CD8-positive, alpha-beta memory T cell (primary cell): Measurements from ENCODE around the gene NOP10. TPM values are rescaled to one million over a fixed set of nuclear protein-coding genes. Genes with fewer than 3 reads are reported as not detected.
"Not testable (repeated sequence)": the region's sequence is repeated elsewhere in the genome, so short reads cannot be mapped to it uniquely, and the experiment has no call there.

ENCODE experiments used
- CTCF ChIA-PET: fragments of 350-600 bp; sonication (Branson Sonifier 250); formaldehyde crosslinking; loops from one replicate; lab custom pipeline; 2021; ENCODE audit warnings: antibody characterized with exemption; lab: Charles Lee
- POLR2A ChIA-PET: fragments of 350-600 bp; sonication (Branson Sonifier 250); formaldehyde crosslinking; loops from one replicate; lab custom pipeline; 2021; ENCODE audit warnings: antibody characterized with exemption; lab: Charles Lee
- DNase-seq, 5 donors: peaks; one replicate each; pipeline versions ENCODE4 v3.0.0 to v3.0.0-alpha.2; 2020 to 2022; ENCODE audit warnings: mixed read lengths in 1 of 5
- H3K27ac ChIP-seq: one replicate; pipeline ENCODE4 v1.7.0; 2013; ENCODE audit warnings: low read depth, mild to moderate bottlenecking, low read length, moderate library complexity
- H3K27me3 ChIP-seq: 2 replicates; pipeline ENCODE4 v1.7.0; 2013; ENCODE audit warnings: low read length, mild to moderate bottlenecking; ENCODE audit not compliant: insufficient read depth, poor library complexity, severe bottlenecking
- H3K36me3 ChIP-seq: 2 replicates; pipeline ENCODE4 v1.7.0; 2013; ENCODE audit warnings: mild to moderate bottlenecking, low read length, moderate library complexity; ENCODE audit not compliant: insufficient read depth
- H3K4me1 ChIP-seq: 2 replicates; pipeline ENCODE4 v1.7.0; 2013; ENCODE audit warnings: mild to moderate bottlenecking, low read length, moderate library complexity; ENCODE audit not compliant: insufficient read depth
- H3K4me3 ChIP-seq: 2 replicates; pipeline ENCODE4 v1.7.0; 2013; ENCODE audit warnings: mild to moderate bottlenecking, low read length
- H3K9me3 ChIP-seq: 2 replicates; pipeline ENCODE4 v1.7.0; 2013; ENCODE audit warnings: mild to moderate bottlenecking, low read length
- H3K27ac Mint-ChIP-seq, 8 donors: one replicate each; pipeline ENCODE4 v1.8.0; 2020 to 2021; ENCODE audit warnings: mixed read lengths in 8 of 8, mild to moderate bottlenecking in 6 of 8, inconsistent platforms in 3 of 8, moderate library complexity in 3 of 8
- H3K27me3 Mint-ChIP-seq, 2 donors: one replicate each; pipeline ENCODE4 v1.8.0; 2020 to 2021; ENCODE audit warnings: mixed read lengths in 2 of 2, mild to moderate bottlenecking in 1 of 2, moderate library complexity in 1 of 2
- H3K36me3 Mint-ChIP-seq, 3 donors: one replicate each; pipeline ENCODE4 v1.8.0; 2020 to 2021; ENCODE audit warnings: mixed read lengths in 3 of 3, inconsistent platforms in 1 of 3, mild to moderate bottlenecking in 1 of 3
- H3K4me1 Mint-ChIP-seq, 3 donors: one replicate each; pipeline ENCODE4 v1.8.0; 2020 to 2021; ENCODE audit warnings: mixed read lengths in 3 of 3, inconsistent platforms in 1 of 3, mild to moderate bottlenecking in 1 of 3
- H3K4me3 Mint-ChIP-seq, 7 donors: one replicate each; pipeline ENCODE4 v1.8.0; 2020 to 2021; ENCODE audit warnings: mixed read lengths in 7 of 7, mild to moderate bottlenecking in 6 of 7, moderate library complexity in 4 of 7, inconsistent platforms in 2 of 7
- H3K9me3 Mint-ChIP-seq, 5 donors: one replicate each; pipeline ENCODE4 v1.8.0; 2020 to 2022; ENCODE audit warnings: mixed read lengths in 5 of 5, mild to moderate bottlenecking in 3 of 5, moderate library complexity in 2 of 5, inconsistent platforms in 1 of 5
- polyA plus RNA-seq: library from polyadenylated mRNA; unstranded; fragments of 300-500 nt; fragmentation: Illumina TruSeq; gene quantifications from one replicate; pipeline ENCODE4 v1.2.3, GENCODE V29; 2021
- total RNA-seq, 2 experiments: library from RNA; stranded (reverse); gene quantifications; one replicate each; pipeline ENCODE4 v1.2.3, GENCODE V29; 2021

Gene NOP10
- total and polyA plus RNA-seq, 3 experiments from 2014 or later = 284 to 294 (median 292) TPM

- ChIA-PET POLR2A (no interaction called here), CTCF (interaction anchor here (2.3 kb wide), 1 partner anchor 10 kb away, joined by 13 read pairs; the partner anchor contains the start of gene LPCAT4)
- peak overlapping the region in 2 of 8 donors; percentile 39 to 60 for H3K27ac Mint-ChIP-seq
- H3K36me3 Mint-ChIP-seq = peaks cover under 1 to 80% (median 18%) of the 10 kb centered on the region in 3 donors
- no peak for DNase-seq
- Histone ChIP-seq H3K9me3 (no peaks in the 10 kb centered on the region), H3K36me3 (peaks cover 16% of the 10 kb centered on the region), H3K27ac (no peak overlapping the region), H3K4me1 (no peaks in the 10 kb centered on the region), H3K4me3 (no peak overlapping the region), H3K27me3 (no peaks in the 10 kb centered on the region)
- H3K4me1 Mint-ChIP-seq = peaks cover 0 to 1% (median 0%) of the 10 kb centered on the region in 3 donors
- H3K4me3 Mint-ChIP-seq = no peak overlapping the region
- H3K27me3 Mint-ChIP-seq = no peaks in the 10 kb centered on the region
- no peaks in the 10 kb centered on the region for H3K9me3 Mint-ChIP-seq
Observed at GRCh38 chr15:34357653-34358052, 14.7 kb upstream of the NOP10 start.

GRCh38 chr15:34355241-34355640, 12.3 kb upstream of the NOP10 start:
- Mint-ChIP-seq H3K4me1 (no peaks in the 10 kb centered on the region), H3K27ac (peak overlapping the region in 5 of 8 donors; percentile 24 to 76 (median 51)), H3K9me3 (no peaks in the 10 kb centered on the region), H3K27me3 (no peaks in the 10 kb centered on the region), H3K36me3 (peaks cover 0 to 58% (median 16%) of the 10 kb centered on the region in 3 donors), H3K4me3 (no peak overlapping the region)
- CTCF ChIA-PET = interaction anchor here (3.0 kb wide), 1 partner anchor 11 kb away, joined by 10 read pairs; the partner anchor contains the start of gene LPCAT4
- no peak overlapping the region for H3K4me3 ChIP-seq
- no peak for DNase-seq
- POLR2A ChIA-PET = no interaction called here
- no peak overlapping the region for H3K27ac ChIP-seq
- peaks cover 4% of the 10 kb centered on the region for H3K36me3 ChIP-seq
- H3K27me3 ChIP-seq = no peaks in the 10 kb centered on the region
- H3K4me1 ChIP-seq = no peaks in the 10 kb centered on the region
- H3K9me3 ChIP-seq = no peaks in the 10 kb centered on the region

DNA sequence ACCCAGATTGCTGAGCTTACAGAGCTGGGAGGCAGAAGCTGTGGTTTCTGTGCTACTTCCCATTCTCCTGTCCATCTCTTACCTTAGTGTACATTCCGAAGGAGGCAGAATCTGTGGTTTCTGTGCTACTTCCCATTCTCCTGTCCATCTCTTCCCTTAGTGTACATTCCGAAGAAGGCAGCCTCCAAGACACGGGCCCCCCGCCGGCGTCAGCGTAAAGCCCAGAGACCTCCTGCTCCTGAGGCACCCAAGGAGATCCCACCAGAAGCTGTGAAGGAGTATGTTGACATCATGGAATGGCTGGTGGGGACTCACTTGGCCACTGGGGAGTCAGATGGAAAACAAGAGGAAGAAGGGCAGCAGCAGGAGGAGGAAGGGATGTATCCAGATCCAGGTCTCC, 11.3 kb upstream of the NOP10 start:
- Histone ChIP-seq H3K9me3 (no peaks in the 10 kb centered on the region), H3K27me3 (no peaks in the 10 kb centered on the region), H3K36me3 (no peaks in the 10 kb centered on the region), H3K27ac (no peak overlapping the region), H3K4me3 (no peak overlapping the region), H3K4me1 (no peaks in the 10 kb centered on the region)
- ChIA-PET POLR2A (no interaction called here), CTCF (interaction anchor here (3.0 kb wide), 1 partner anchor 12 kb away, joined by 10 read pairs; the partner anchor contains the start of gene LPCAT4)
- no peaks in the 10 kb centered on the region for H3K27me3 Mint-ChIP-seq
- H3K36me3 Mint-ChIP-seq = peaks cover 0 to 48% (median 14%) of the 10 kb centered on the region in 3 donors
- DNase-seq = no peak
- no peak overlapping the region for H3K4me3 Mint-ChIP-seq
- H3K27ac Mint-ChIP-seq = peak overlapping the region in 1 of 8 donors; percentile 43
- no peaks in the 10 kb centered on the region for H3K4me1 Mint-ChIP-seq
- H3K9me3 Mint-ChIP-seq = no peaks in the 10 kb centered on the region

- H3K4me1 ChIP-seq = no peaks in the 10 kb centered on the region
- Mint-ChIP-seq H3K27me3 (no peaks in the 10 kb centered on the region), H3K36me3 (peaks cover 0 to 42% (median 12%) of the 10 kb centered on the region in 3 donors), H3K27ac (peak overlapping the region in 1 of 8 donors; percentile 44), H3K4me1 (no peaks in the 10 kb centered on the region), H3K9me3 (no peaks in the 10 kb centered on the region), H3K4me3 (no peak overlapping the region)
- H3K9me3 ChIP-seq = no peaks in the 10 kb centered on the region
- no peak overlapping the region for H3K27ac ChIP-seq
- ChIA-PET POLR2A (no interaction called here), CTCF (interaction anchor here (1.4 to 3.0 kb wide), 2 partner anchors 11 to 13 kb away, joined by 6 to 10 read pairs; partner anchors contain the start of genes LPCAT4, NOP10 and NUTM1)
- DNase-seq = no peak
- no peaks in the 10 kb centered on the region for H3K27me3 ChIP-seq
- H3K4me3 ChIP-seq = no peak overlapping the region
- H3K36me3 ChIP-seq = no peaks in the 10 kb centered on the region
Observed at GRCh38 chr15:34353627-34354026, 10.7 kb upstream of the NOP10 start.

- H3K36me3 ChIP-seq, H3K4me3 ChIP-seq, H3K27me3 Mint-ChIP-seq, H3K4me1 ChIP-seq, H3K9me3 Mint-ChIP-seq, H3K4me3 Mint-ChIP-seq, H3K9me3 ChIP-seq, H3K27me3 ChIP-seq, H3K27ac ChIP-seq, POLR2A ChIA-PET, H3K4me1 Mint-ChIP-seq, DNase-seq: not testable (repeated sequence)
- Mint-ChIP-seq H3K27ac (peak overlapping the region in 1 of 8 donors; percentile 54), H3K36me3 (peaks cover 0 to 37% (median 9%) of the 10 kb centered on the region in 3 donors)
- CTCF ChIA-PET = interaction anchor here (1.4 kb wide), 1 partner anchor 10 kb away, joined by 6 read pairs; the partner anchor contains the start of genes NOP10 and NUTM1
Observed at GRCh38 chr15:34352996-34353395, 10.1 kb upstream of the NOP10 start.

DNA sequence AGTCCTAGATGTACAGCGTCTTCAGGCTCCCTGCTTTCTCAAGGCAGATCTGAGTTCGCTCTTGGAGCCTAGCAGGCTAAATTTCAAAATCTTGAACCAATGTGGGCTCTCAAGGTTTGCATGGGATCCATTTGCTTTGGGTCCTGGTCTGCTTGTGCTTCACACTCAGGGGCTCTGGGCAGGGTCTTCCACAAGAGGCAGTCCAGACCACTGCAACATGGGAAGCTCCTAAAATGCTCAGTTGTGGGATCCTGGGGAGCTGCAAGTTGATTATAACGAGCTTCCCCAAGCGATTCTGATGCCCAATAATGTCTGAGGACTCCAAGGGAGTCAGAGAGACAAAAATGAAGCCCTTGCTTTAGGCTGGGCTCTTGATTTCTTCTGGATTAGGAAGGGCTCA, 6.8 kb upstream of the NOP10 start:
- Histone ChIP-seq H3K4me3 (no peak overlapping the region), H3K9me3 (no peaks in the 10 kb centered on the region), H3K27ac (no peak overlapping the region), H3K4me1 (no peaks in the 10 kb centered on the region), H3K27me3 (no peaks in the 10 kb centered on the region), H3K36me3 (no peaks in the 10 kb centered on the region)
- Mint-ChIP-seq H3K4me3 (no peak overlapping the region), H3K27ac (peak overlapping the region in 1 of 8 donors; percentile 17), H3K27me3 (no peaks in the 10 kb centered on the region), H3K36me3 (peaks cover 0 to 8% (median 4%) of the 10 kb centered on the region in 3 donors), H3K9me3 (no peaks in the 10 kb centered on the region), H3K4me1 (no peaks in the 10 kb centered on the region)
- ChIA-PET POLR2A (no interaction called here), CTCF (no interaction called here)
- DNase-seq = no peak

GRCh38 chr15:34348735-34349300, 5.9 kb upstream of the NOP10 start:
- H3K4me3 ChIP-seq = no peak overlapping the region
- H3K9me3 ChIP-seq = no peaks in the 10 kb centered on the region
- H3K4me1 ChIP-seq = no peaks in the 10 kb centered on the region
- H3K4me3 Mint-ChIP-seq = no peak overlapping the region
- DNase-seq = no peak
- H3K9me3 Mint-ChIP-seq = no peaks in the 10 kb centered on the region
- CTCF ChIA-PET = no interaction called here
- no peaks in the 10 kb centered on the region for H3K27me3 ChIP-seq
- H3K4me1 Mint-ChIP-seq = no peaks in the 10 kb centered on the region
- H3K27ac ChIP-seq = no peak overlapping the region
- H3K27me3 Mint-ChIP-seq = no peaks in the 10 kb centered on the region
- H3K36me3 Mint-ChIP-seq = peaks cover 0 to 2% (median 0%) of the 10 kb centered on the region in 3 donors
- H3K27ac Mint-ChIP-seq = peak overlapping the region in 1 of 8 donors; percentile 38
- H3K36me3 ChIP-seq = no peaks in the 10 kb centered on the region
- POLR2A ChIA-PET = interaction anchor here (0.5 kb wide), 1 partner anchor 11 kb away, joined by 3 read pairs; the partner anchor contains the start of gene SLC12A6

DNA sequence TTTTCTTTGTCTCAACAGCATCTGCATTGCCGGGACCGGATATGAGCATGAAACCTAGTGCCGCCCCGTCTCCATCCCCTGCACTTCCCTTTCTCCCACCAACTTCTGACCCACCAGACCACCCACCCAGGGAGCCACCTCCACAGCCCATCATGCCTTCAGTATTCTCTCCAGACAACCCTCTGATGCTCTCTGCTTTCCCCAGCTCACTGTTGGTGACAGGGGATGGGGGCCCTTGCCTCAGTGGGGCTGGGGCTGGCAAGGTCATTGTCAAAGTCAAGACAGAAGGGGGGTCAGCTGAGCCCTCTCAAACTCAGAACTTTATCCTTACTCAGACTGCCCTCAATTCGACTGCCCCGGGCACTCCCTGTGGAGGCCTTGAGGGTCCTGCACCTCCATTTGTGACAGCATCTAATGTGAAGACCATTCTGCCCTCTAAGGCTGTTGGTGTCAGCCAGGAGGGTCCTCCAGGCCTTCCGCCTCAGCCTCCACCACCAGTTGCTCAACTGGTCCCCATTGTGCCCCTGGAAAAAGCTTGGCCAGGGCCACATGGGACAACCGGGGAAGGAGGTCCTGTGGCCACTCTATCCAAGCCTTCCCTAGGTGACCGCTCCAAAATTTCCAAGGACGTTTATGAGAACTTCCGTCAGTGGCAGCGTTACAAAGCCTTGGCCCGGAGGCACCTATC, 5.2 kb upstream of the NOP10 start:
- POLR2A ChIA-PET = no interaction called here
- no peak overlapping the region for H3K4me3 Mint-ChIP-seq
- H3K27me3 Mint-ChIP-seq = no peaks in the 10 kb centered on the region
- no peak for DNase-seq
- Histone ChIP-seq H3K27ac (no peak overlapping the region), H3K36me3 (no peaks in the 10 kb centered on the region), H3K9me3 (no peaks in the 10 kb centered on the region), H3K4me3 (no peak overlapping the region), H3K4me1 (no peaks in the 10 kb centered on the region), H3K27me3 (no peaks in the 10 kb centered on the region)
- H3K4me1 Mint-ChIP-seq = no peaks in the 10 kb centered on the region
- CTCF ChIA-PET = no interaction called here
- peaks cover 0 to 2% (median 0%) of the 10 kb centered on the region in 3 donors for H3K36me3 Mint-ChIP-seq
- no peaks in the 10 kb centered on the region for H3K9me3 Mint-ChIP-seq
- peak overlapping the region in 2 of 8 donors; percentile 38 to 68 for H3K27ac Mint-ChIP-seq
